Breast epithelium (tissue), 4 donors: ENCODE measurements around the gene FLT4. TPM values are rescaled to one million over a fixed set of nuclear protein-coding genes. Genes with fewer than 3 reads are reported as not detected.
"Not testable (repeated sequence)": the region's sequence is repeated elsewhere in the genome, so short reads cannot be mapped to it uniquely, and the experiment has no call there.

ENCODE experiments used
- DNase-seq, 2 donors: peaks; one replicate each; pipeline ENCODE4 v3.0.0-alpha.2; 2019; ENCODE audit warnings: low spot score in 2 of 2
- H3K27ac ChIP-seq, 2 donors: fragments of 200-600 bp; sonication (generic) in 1 of 2; one replicate each; pipeline ENCODE4 v1.5.1; 2016 to 2019; ENCODE audit warnings: mild to moderate bottlenecking in 1 of 2
- H3K27me3 ChIP-seq, 2 donors: fragments of 200-600 bp; sonication (generic) in 1 of 2; one replicate each; pipeline versions ENCODE4 v1.5.1 to v1.6.0; 2017 to 2019; ENCODE audit warnings: control low read depth in 1 of 2, mild to moderate bottlenecking in 1 of 2
- H3K36me3 ChIP-seq: fragments of 200-600 bp; one replicate; pipeline ENCODE4 v1.5.1; 2019
- H3K4me1 ChIP-seq, 2 donors: fragments of 200-600 bp; sonication (generic); one replicate each; pipeline ENCODE4 v1.5.1; 2016 to 2019; ENCODE audit warnings: control low read depth in 1 of 2
- H3K4me3 ChIP-seq, 3 donors: fragments of 200-600 bp; sonication (generic); 1 replicate in 2 of 3; 2 replicates in 1 of 3; pipeline ENCODE4 v1.5.1; 2016 to 2019; ENCODE audit warnings: mild to moderate bottlenecking in 3 of 3, moderate library complexity in 2 of 3
- H3K9me3 ChIP-seq, 2 donors: fragments of 200-600 bp; sonication (generic) in 1 of 2; one replicate each; pipeline ENCODE4 v1.5.1; 2016 to 2019; ENCODE audit warnings: control low read depth in 1 of 2
- CTCF ChIP-seq, 3 donors: fragments of 450-650 bp; IDR thresholded peaks; one replicate each; pipeline ENCODE4 v1.5.1; 2016 to 2017; ENCODE audit warnings: antibody characterized with exemption in 3 of 3, mild to moderate bottlenecking in 3 of 3, moderate library complexity in 3 of 3
- POLR2A ChIP-seq: fragments of 450-650 bp; IDR thresholded peaks from one replicate; pipeline ENCODE4 v1.6.1; 2016; ENCODE audit warnings: antibody characterized with exemption, mild to moderate bottlenecking, moderate library complexity
- POLR2AphosphoS5 ChIP-seq, 3 donors: sonication (generic); formaldehyde crosslinking; IDR thresholded peaks; one replicate each; pipeline ENCODE4 v1.6.1; 2017; ENCODE audit warnings: antibody characterized with exemption in 3 of 3
- intact Hi-C: fragments of 100-400 bp; cut with DNase I; formaldehyde crosslinking; loops from one replicate; pipeline ENCODE4 v1.15.1; 2023; ENCODE audit warnings: low total_unique reads
- total RNA-seq, 3 donors: library from RNA; depleted of rRNA; stranded (reverse); fragments of >200 nt; gene quantifications; one replicate each; pipeline ENCODE4 v1.1.0, GENCODE V29; 2016

The FLT4 gene
- total RNA-seq, 3 donors from 2014 or later = 4.3 to 35.7 (median 7.9) TPM

- no peak overlapping the region for H3K4me3 ChIP-seq
- intact Hi-C loops = no loop called here
- no peak for TF ChIP-seq CTCF (IDR thresholded peaks at IDR 0.05)
- no peak for TF ChIP-seq POLR2A
- H3K27ac ChIP-seq = no peak overlapping the region
- no peaks in the 10 kb centered on the region for H3K4me1 ChIP-seq
- H3K9me3 ChIP-seq = peaks cover 0 to 8% of the 10 kb centered on the region in 2 donors
- no peak for DNase-seq
- H3K36me3 ChIP-seq = no peaks in the 10 kb centered on the region
- peaks cover 0 to 6% of the 10 kb centered on the region in 2 donors for H3K27me3 ChIP-seq
These were observed 41.2 kb upstream of the FLT4 start for GRCh38 chr5:180690562-180690961.

- H3K9me3 ChIP-seq = peaks cover 0 to under 1% of the 10 kb centered on the region in 2 donors
- intact Hi-C loops = no loop called here
- no peak for DNase-seq
- H3K27ac ChIP-seq = no peak overlapping the region
- H3K36me3 ChIP-seq = no peaks in the 10 kb centered on the region
- peaks cover 0 to 8% of the 10 kb centered on the region in 2 donors for H3K27me3 ChIP-seq
- no peaks in the 10 kb centered on the region for H3K4me1 ChIP-seq
- H3K4me3 ChIP-seq = no peak overlapping the region
- TF ChIP-seq POLR2A (no peak), POLR2AphosphoS5 (IDR thresholded peaks at IDR 0.05) (no peak), CTCF (IDR thresholded peaks at IDR 0.05) (no peak)
These were observed 40.4 kb upstream of the FLT4 start for GRCh38 chr5:180689775-180690174.

GRCh38 chr5:180689071-180689694 is 39.8 kb upstream of the FLT4 start:
- H3K36me3 ChIP-seq = no peaks in the 10 kb centered on the region
- no peaks in the 10 kb centered on the region for H3K9me3 ChIP-seq
- no peaks in the 10 kb centered on the region for H3K4me1 ChIP-seq
- no peak for TF ChIP-seq POLR2A
- no peak for TF ChIP-seq CTCF (IDR thresholded peaks at IDR 0.05)
- no peak for TF ChIP-seq POLR2AphosphoS5 (IDR thresholded peaks at IDR 0.05)
- no peak overlapping the region for H3K4me3 ChIP-seq
- H3K27me3 ChIP-seq = peaks cover 0 to 14% of the 10 kb centered on the region in 2 donors
- intact Hi-C loops = no loop called here
- DNase-seq = no peak
- H3K27ac ChIP-seq = no peak overlapping the region

- no peak for DNase-seq
- Histone ChIP-seq H3K4me1 (no peaks in the 10 kb centered on the region), H3K27me3 (peaks cover 0 to 18% of the 10 kb centered on the region in 2 donors), H3K9me3 (no peaks in the 10 kb centered on the region), H3K4me3 (no peak overlapping the region), H3K36me3 (no peaks in the 10 kb centered on the region), H3K27ac (no peak overlapping the region)
- intact Hi-C loops = no loop called here
- no peak for TF ChIP-seq CTCF (IDR thresholded peaks at IDR 0.05)
- no peak for TF ChIP-seq POLR2AphosphoS5 (IDR thresholded peaks at IDR 0.05)
- no peak for TF ChIP-seq POLR2A
These were observed 39.1 kb upstream of the FLT4 start for GRCh38 chr5:180688330-180689070.

GRCh38 chr5:180686799-180687198 is 37.4 kb upstream of the FLT4 start:
- H3K36me3 ChIP-seq, H3K27ac ChIP-seq, DNase-seq, H3K4me1 ChIP-seq, intact Hi-C loops, H3K4me3 ChIP-seq, H3K9me3 ChIP-seq: not testable (repeated sequence)
- H3K27me3 ChIP-seq = peaks cover 0 to 27% of the 10 kb centered on the region in 2 donors
